HG03432 (cell line): Measurements from ENCODE around the gene SLC11A2.
"Not testable (repeated sequence)": the region's sequence is repeated elsewhere in the genome, so short reads cannot be mapped to it uniquely, and the experiment has no call there.

ENCODE experiments used
- ATAC-seq: cut with Tn5 transposase; IDR thresholded peaks from one replicate; pipeline ENCODE4 v1.9.1; 2021; ENCODE audit warnings: mild to moderate bottlenecking, moderate library complexity; ENCODE audit not compliant: unreplicated experiment

Gene SLC11A2

GRCh38 chr12:50991291-50991690 lies 34.9 kb downstream of the SLC11A2 start:
- ATAC-seq: no peak

GRCh38 chr12:50990791-50991190 lies 35.4 kb downstream of the SLC11A2 start:
- no peak for ATAC-seq

- no peak for ATAC-seq
These were observed 35.9 kb downstream of the SLC11A2 start for GRCh38 chr12:50990147-50990727.

GRCh38 chr12:50988871-50989270 lies 37.3 kb downstream of the SLC11A2 start:
- no peak for ATAC-seq

GRCh38 chr12:50988051-50988450 lies 38.1 kb downstream of the SLC11A2 start:
- no peak for ATAC-seq

GRCh38 chr12:50986966-50987737 lies 39.0 kb downstream of the SLC11A2 start:
- ATAC-seq: no peak

GRCh38 chr12:50985322-50985721 lies 40.9 kb downstream of the SLC11A2 start:
- no peak for ATAC-seq

GRCh38 chr12:50984586-50985298 lies 41.4 kb downstream of the SLC11A2 start:
- no peak for ATAC-seq

GRCh38 chr12:50981319-50982239 lies 44.6 kb downstream of the SLC11A2 start:
- no peak for ATAC-seq

GRCh38 chr12:50980545-50980944 lies 45.6 kb downstream of the SLC11A2 start:
- ATAC-seq: no peak

- ATAC-seq: peak; percentile 54
These were observed 46.7 kb downstream of the SLC11A2 start for GRCh38 chr12:50979369-50980052.

- ATAC-seq: no peak
These were observed 54.2 kb downstream of the SLC11A2 start for GRCh38 chr12:50971946-50972345.

GRCh38 chr12:50964432-50964831 lies 61.8 kb downstream of the SLC11A2 start:
- ATAC-seq: no peak

GRCh38 chr12:50961708-50962107 lies 64.5 kb downstream of the SLC11A2 start:
- no peak for ATAC-seq

GRCh38 chr12:50960130-50960529 lies 66.1 kb downstream of the SLC11A2 start:
- no peak for ATAC-seq

- no peak for ATAC-seq
These were observed 70.5 kb downstream of the SLC11A2 start for GRCh38 chr12:50955697-50956096.

- no peak for ATAC-seq
These were observed 70.9 kb downstream of the SLC11A2 start for GRCh38 chr12:50955288-50955687.

GRCh38 chr12:50954789-50955188 lies 71.4 kb downstream of the SLC11A2 start:
- not testable (repeated sequence) for ATAC-seq

- no peak for ATAC-seq
These were observed 73.1 kb downstream of the SLC11A2 start for GRCh38 chr12:50953047-50953446.

- no peak for ATAC-seq
These were observed 73.7 kb downstream of the SLC11A2 start, which contains the start of gene HIGD1C for GRCh38 chr12:50952510-50952909. Gene HIGD1C, plus strand, starts transcription at chr12:50952544. Its CDS starts 1,455 bp downstream, at chr12:50953999.
